A673 (cell line): Measurements from ENCODE around the gene DCAF17. TPM values are rescaled to one million over a fixed set of nuclear protein-coding genes. Genes with fewer than 3 reads are reported as not detected.

Experiments used
- BruUV-seq: library from RNA; stranded (reverse); fragments of 400-500 nt; replicated peaks from 2 replicates; lab custom pipeline; 2021; lab: Mats Ljungman, UMichigan
- CTCF ChIA-PET: fragments of 300-600 bp; sonication (Branson Sonifier 250); formaldehyde crosslinking; loops from one replicate; lab custom pipeline; 2022; ENCODE audit warnings: antibody characterized with exemption; lab: Charles Lee
- POLR2A ChIA-PET: fragments of 300-600 bp; sonication (Branson Sonifier 250); formaldehyde crosslinking; loops from one replicate; lab custom pipeline; 2022; ENCODE audit warnings: antibody characterized with exemption; ENCODE audit not compliant: low non-redundant PET; lab: Charles Lee
- DNase-seq: peaks from one replicate; pipeline ENCODE4 v3.0.0-alpha.2; 2015; ENCODE audit warnings: low spot score
- H3K27ac ChIP-seq: fragments of 200-600 bp; sonication (generic); 2 replicates; pipeline ENCODE4 v1.5.1; 2016; ENCODE audit warnings: mixed run types, low read depth, mild to moderate bottlenecking, mixed read lengths, antibody characterized with exemption, low read length; ENCODE audit not compliant: poor library complexity, severe bottlenecking
- H3K27me3 ChIP-seq: fragments of 200-600 bp; sonication (generic); replicated peaks from 2 replicates; pipeline ENCODE4 v1.6.1; 2017; ENCODE audit warnings: mixed run types, low read depth, mild to moderate bottlenecking, mixed read lengths, antibody characterized with exemption, low read length; ENCODE audit not compliant: insufficient read depth, poor library complexity
- H3K36me3 ChIP-seq: fragments of 200-600 bp; sonication (generic); 2 replicates; pipeline ENCODE4 v1.6.1; 2016; ENCODE audit warnings: mixed run types, mild to moderate bottlenecking, mixed read lengths, antibody characterized with exemption, low read length; ENCODE audit not compliant: insufficient read depth, poor library complexity, severe bottlenecking
- H3K4me1 ChIP-seq: fragments of 200-600 bp; sonication (generic); 2 replicates; pipeline ENCODE4 v1.6.1; 2017; ENCODE audit warnings: mixed run types, mild to moderate bottlenecking, mixed read lengths, antibody characterized with exemption, low read length; ENCODE audit not compliant: insufficient read depth, poor library complexity, severe bottlenecking
- H3K4me3 ChIP-seq: fragments of 200-600 bp; sonication (generic); 2 replicates; pipeline ENCODE4 v1.5.1; 2016; ENCODE audit warnings: low read depth, mixed run types, mild to moderate bottlenecking, mixed read lengths, low read length; ENCODE audit not compliant: poor library complexity, severe bottlenecking
- H3K9me3 ChIP-seq: fragments of 200-600 bp; sonication (generic); 2 replicates; pipeline ENCODE4 v1.6.1; 2016; ENCODE audit warnings: mixed run types, low read depth, mild to moderate bottlenecking, mixed read lengths, antibody characterized with exemption, low read length; ENCODE audit not compliant: poor library complexity, severe bottlenecking
- EZH2 ChIP-seq: fragments of 200-600 bp; sonication (generic); IDR thresholded peaks from 2 replicates; pipeline ENCODE4 v1.6.1; 2017; ENCODE audit warnings: borderline replicate concordance, low read depth, mild to moderate bottlenecking, mixed read lengths, antibody characterized with exemption, low read length; ENCODE audit not compliant: poor library complexity, severe bottlenecking
- intact Hi-C: fragments of 100-400 bp; cut with micrococcal nuclease; formaldehyde crosslinking; loops from one replicate; pipeline ENCODE4 v1.10.0; 2022; ENCODE audit not compliant: unreplicated experiment
- total RNA-seq: library from RNA; stranded (reverse); gene quantifications from 2 replicates; pipeline ENCODE4 v1.2.3, GENCODE V29; 2021
- TF ChIP-seq, protein P1 (sequence below): fragments of 300-800, 200-600 bp; sonication (generic); conservative IDR thresholded peaks from 2 replicates; pipeline ENCODE4 v1.5.1; 2017; ENCODE audit warnings: low read depth, mild to moderate bottlenecking, antibody characterized with exemption, low read length, moderate library complexity, mixed read lengths

DCAF17 gene
- total RNA-seq, 1 experiment from 2014 or later, result 25.0 TPM

DNA sequence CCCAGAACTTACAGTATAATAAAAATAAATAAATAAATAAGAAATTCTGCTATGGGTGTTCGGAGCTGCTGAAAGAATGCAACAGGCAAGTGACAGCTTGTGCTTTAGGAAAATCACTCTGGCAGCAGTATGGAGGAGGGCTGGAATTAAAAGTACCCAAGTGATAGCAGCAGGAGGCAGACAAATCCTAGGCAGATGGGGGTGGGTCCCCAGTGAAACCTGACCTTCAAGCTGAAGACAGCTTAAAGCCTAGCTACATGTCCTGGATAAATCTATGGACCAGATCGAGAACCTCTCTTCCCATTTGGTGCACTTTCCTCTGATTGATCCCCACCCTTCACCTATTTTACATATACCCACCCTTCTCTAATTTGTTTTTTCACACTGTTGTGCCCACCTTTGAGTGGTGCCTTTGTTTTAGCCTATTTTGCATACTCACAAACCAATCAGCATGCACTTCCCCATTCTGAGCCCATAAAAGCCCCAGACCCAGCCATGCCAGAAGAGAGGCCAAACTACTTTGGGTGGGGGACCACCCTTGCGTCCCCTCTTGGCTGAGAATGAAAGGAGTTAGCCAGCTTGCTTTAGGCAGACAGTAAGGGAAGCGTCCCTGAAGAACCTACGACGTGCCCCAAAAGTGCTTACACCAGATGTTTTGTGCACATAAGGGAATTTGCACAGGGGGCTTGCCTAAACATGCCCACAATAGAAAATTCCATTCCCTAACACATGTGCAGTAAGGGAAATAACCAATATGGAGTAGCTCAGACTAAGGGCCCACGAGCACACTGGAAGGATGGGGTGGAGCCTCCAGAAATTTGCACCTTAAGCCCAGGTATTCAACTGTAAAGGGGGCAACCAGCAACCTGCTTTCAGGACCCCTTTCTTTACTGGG lies 3.3 kb upstream of the DCAF17 start:
- Histone ChIP-seq H3K27ac (peak overlapping the region; percentile 73), H3K9me3 (no peaks in the 10 kb centered on the region), H3K27me3 (no peaks in the 10 kb centered on the region), H3K36me3 (peaks cover 2% of the 10 kb centered on the region), H3K4me1 (peaks cover 29% of the 10 kb centered on the region), H3K4me3 (no peak overlapping the region)
- POLR2A ChIA-PET, result no interaction called here
- CTCF ChIA-PET, result interaction anchor here (0.9 kb wide), 1 partner anchor 15 kb away, joined by 4 read pairs; no protein-coding TSS in a partner anchor
- intact Hi-C loops, result loop anchor here (5.0 kb wide), 2 partner anchors 268 to 458 kb away; partner anchors contain the start of gene TLK1
- no TSS peak for BruUV-seq
- DNase-seq, result peak; percentile 67
- TF ChIP-seq, protein P1, sequence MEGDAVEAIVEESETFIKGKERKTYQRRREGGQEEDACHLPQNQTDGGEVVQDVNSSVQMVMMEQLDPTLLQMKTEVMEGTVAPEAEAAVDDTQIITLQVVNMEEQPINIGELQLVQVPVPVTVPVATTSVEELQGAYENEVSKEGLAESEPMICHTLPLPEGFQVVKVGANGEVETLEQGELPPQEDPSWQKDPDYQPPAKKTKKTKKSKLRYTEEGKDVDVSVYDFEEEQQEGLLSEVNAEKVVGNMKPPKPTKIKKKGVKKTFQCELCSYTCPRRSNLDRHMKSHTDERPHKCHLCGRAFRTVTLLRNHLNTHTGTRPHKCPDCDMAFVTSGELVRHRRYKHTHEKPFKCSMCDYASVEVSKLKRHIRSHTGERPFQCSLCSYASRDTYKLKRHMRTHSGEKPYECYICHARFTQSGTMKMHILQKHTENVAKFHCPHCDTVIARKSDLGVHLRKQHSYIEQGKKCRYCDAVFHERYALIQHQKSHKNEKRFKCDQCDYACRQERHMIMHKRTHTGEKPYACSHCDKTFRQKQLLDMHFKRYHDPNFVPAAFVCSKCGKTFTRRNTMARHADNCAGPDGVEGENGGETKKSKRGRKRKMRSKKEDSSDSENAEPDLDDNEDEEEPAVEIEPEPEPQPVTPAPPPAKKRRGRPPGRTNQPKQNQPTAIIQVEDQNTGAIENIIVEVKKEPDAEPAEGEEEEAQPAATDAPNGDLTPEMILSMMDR, result 0 out of 2 replicates have a peak, but pooled peaks have one; percentile 14
- no peak for TF ChIP-seq EZH2

DNA sequence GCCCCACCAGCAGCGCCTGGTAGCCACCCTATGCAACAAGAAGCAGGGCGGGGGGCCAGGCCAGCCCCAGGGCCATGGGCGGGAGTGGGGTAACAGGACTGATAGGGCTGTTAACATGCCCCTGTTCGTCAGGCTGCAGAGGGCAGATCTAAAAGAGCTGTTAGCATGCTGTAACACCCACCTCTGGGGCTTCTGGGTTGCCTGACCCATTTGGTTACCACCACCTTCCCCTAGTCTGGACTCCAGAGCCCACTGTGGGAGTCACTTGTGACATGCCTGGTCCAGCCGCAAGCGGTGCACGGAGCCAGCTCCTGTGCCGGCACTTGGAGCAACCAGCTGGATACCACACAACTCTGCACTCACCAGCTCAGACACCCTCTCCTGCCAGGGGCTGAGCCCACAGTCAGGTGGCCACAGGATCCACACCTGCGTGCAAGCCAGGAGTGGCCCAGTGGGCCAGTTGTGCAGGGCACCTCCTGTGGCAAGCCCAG lies 2.3 kb upstream of the DCAF17 start:
- Histone ChIP-seq H3K4me1 (peaks cover 29% of the 10 kb centered on the region), H3K36me3 (peaks cover 12% of the 10 kb centered on the region), H3K27ac (peak overlapping the region; percentile 73), H3K9me3 (no peaks in the 10 kb centered on the region), H3K4me3 (no peak overlapping the region), H3K27me3 (no peaks in the 10 kb centered on the region)
- TF ChIP-seq, protein P1, result no peak
- TF ChIP-seq EZH2, result no peak
- intact Hi-C loops, result loop anchor here (5.0 kb wide), 2 partner anchors 269 to 459 kb away; partner anchors contain the start of gene TLK1
- DNase-seq, result no peak
- ChIA-PET CTCF (interaction anchor here (0.7 kb wide), 1 partner anchor 165 kb away, joined by 3 read pairs; no protein-coding TSS in a partner anchor), POLR2A (no interaction called here)
- no TSS peak for BruUV-seq

DNA sequence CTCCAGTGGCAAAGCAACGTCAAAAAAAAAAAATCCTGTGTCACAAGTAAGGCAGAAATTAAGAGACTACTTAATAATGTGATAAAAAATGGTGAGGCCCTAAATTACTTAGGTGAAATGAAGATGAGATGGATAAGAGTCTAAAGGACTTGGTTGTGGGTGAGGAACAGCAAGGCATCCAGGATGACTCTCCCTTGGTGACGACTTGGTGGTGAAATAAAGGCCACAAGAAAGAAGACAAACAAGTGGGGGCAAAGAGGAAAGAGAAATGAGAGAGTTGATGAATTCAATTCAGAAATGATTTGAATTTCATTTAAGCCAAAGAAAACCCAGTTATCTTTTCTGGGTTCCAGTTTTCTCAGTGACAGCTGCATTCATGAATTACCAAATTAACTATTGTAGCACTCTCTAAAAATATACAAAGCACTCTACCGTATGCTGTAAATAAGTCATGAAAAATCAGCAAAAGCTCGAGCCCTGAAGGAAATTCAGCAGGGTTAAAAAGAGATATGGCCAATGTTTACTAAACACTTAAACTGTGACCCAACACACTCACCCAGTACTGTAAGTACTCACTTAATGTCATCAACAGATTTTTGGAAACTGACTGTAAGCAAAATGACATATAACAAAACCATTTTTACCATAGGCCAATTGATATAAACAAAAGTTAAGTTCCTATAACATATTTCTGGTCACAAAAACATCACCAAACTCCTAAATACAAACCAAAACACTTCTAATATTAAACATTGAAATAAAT lies 1.6 kb upstream of the DCAF17 start:
- POLR2A ChIA-PET, result no interaction called here

More for the DNA sequence above, 1.6 kb upstream of the DCAF17 start:
- no peaks in the 10 kb centered on the region for H3K27me3 ChIP-seq
- no peak for DNase-seq
- intact Hi-C loops, result loop anchor here (5.0 kb wide), 2 partner anchors 270 to 460 kb away; partner anchors contain the start of gene TLK1
- no peak for TF ChIP-seq EZH2
- TF ChIP-seq, protein P1, result no peak
- peak overlapping the region; percentile 94 for H3K27ac ChIP-seq
- peak overlapping the region; percentile 80 for H3K4me3 ChIP-seq
- no TSS peak for BruUV-seq
- peaks cover 29% of the 10 kb centered on the region for H3K4me1 ChIP-seq
- H3K9me3 ChIP-seq, result no peaks in the 10 kb centered on the region
- CTCF ChIA-PET, result interaction anchor here (0.7 kb wide), 1 partner anchor 164 kb away, joined by 3 read pairs; no protein-coding TSS in a partner anchor
- peaks cover 18% of the 10 kb centered on the region for H3K36me3 ChIP-seq
